Astrocyte (in vitro differentiated cells and primary cell): Measurements from ENCODE around the gene IFNAR1.

Experiments used
- CTCF ChIP-seq: IDR thresholded peaks from 2 replicates; pipeline ENCODE4 v1.5.1; 2011; ENCODE audit warnings: low read depth, mild to moderate bottlenecking, inconsistent platforms, low read length, moderate library complexity; ENCODE audit not compliant: insufficient read depth
- EZH2 ChIP-seq: IDR thresholded peaks from 2 replicates; pipeline ENCODE4 v1.6.1; 2012; ENCODE audit warnings: mild to moderate bottlenecking, low read length, inconsistent platforms; ENCODE audit not compliant: insufficient read depth

GRCh38 chr21:33371366-33371765 is 46.6 kb downstream of the IFNAR1 start:
- no peak for TF ChIP-seq CTCF
- no peak for TF ChIP-seq EZH2
